Body of pancreas (tissue), 4 donors: ENCODE results near the gene EMILIN2. TPM values are rescaled to one million over a fixed set of nuclear protein-coding genes. Genes with fewer than 3 reads are reported as not detected.
"Not testable (repeated sequence)": the region's sequence is repeated elsewhere in the genome, so short reads cannot be mapped to it uniquely, and the experiment has no call there.

ENCODE experiments used
- ATAC-seq: fragments of 150-250 bp; one replicate; pipeline ENCODE4 v1.9.1; 2016
- DNase-seq, 4 donors: peaks; one replicate each; pipeline ENCODE4 v3.0.0-alpha.2; 2019
- H3K27ac ChIP-seq, 4 donors: fragments of 200-600 bp; sonication (generic); 1 replicate in 3 of 4; 2 replicates in 1 of 4; pipeline versions ENCODE4 v1.5.1 to v1.6.1; 2016 to 2019; ENCODE audit warnings: mild to moderate bottlenecking in 1 of 4, mixed read lengths in 1 of 4, moderate library complexity in 1 of 4
- H3K27me3 ChIP-seq, 2 donors: fragments of 200-600 bp; sonication (generic); one replicate each; pipeline ENCODE4 v1.6.0; 2016; ENCODE audit warnings: mild to moderate bottlenecking in 1 of 2
- H3K36me3 ChIP-seq, 2 donors: fragments of 200-600 bp; sonication (generic); replicated peaks in 1 of 2; 2 replicates each; pipeline ENCODE4 v1.5.1; 2016; ENCODE audit warnings: low read depth in 2 of 2; ENCODE audit not compliant: insufficient read depth in 1 of 2
- H3K4me1 ChIP-seq: fragments of 200-600 bp; sonication (generic); one replicate; pipeline ENCODE4 v1.6.0; 2016
- H3K4me3 ChIP-seq, 2 donors: fragments of 200-600 bp; sonication (generic); 1 replicate in 1 of 2; 2 replicates in 1 of 2; pipeline ENCODE4 v1.5.1; 2016 to 2019
- H3K9me3 ChIP-seq, 3 donors: fragments of 200-600 bp; sonication (generic); 1 replicate in 2 of 3; 2 replicates in 1 of 3; pipeline ENCODE4 v1.5.1; 2016
- POLR2A ChIP-seq, 3 donors: fragments of 450-650 bp; IDR thresholded peaks; one replicate each; pipeline ENCODE4 v1.6.1; 2016; ENCODE audit warnings: antibody characterized with exemption in 3 of 3, mild to moderate bottlenecking in 2 of 3
- WGBS, 2 donors: methylation state at CpG; one replicate each; pipeline ENCODE4 v1.1.5; 2017; 5-methylcytosine and 5-hydroxymethylcytosine counted together
- intact Hi-C: fragments of 100-400 bp; cut with DNase I; formaldehyde crosslinking; loops from one replicate; pipeline ENCODE4 v1.15.1; 2023
- total RNA-seq, 2 donors: library from RNA; depleted of rRNA; stranded (reverse); fragments of >200 nt; gene quantifications; one replicate each; pipeline ENCODE4 v1.1.0, GENCODE V29; 2016
- TF ChIP-seq, protein P1 (sequence below), 7 experiments: fragments of 450-650 bp in 4 of 7; fragments of 200-600 bp in 3 of 7; sonication (generic) in 3 of 7; IDR thresholded peaks; one replicate each; pipeline ENCODE4 v1.5.1; 2016 to 2019; ENCODE audit warnings: antibody characterized with exemption in 7 of 7

The EMILIN2 gene
- total RNA-seq, 2 donors from 2014 or later, result 2.0 to 3.1 TPM

DNA sequence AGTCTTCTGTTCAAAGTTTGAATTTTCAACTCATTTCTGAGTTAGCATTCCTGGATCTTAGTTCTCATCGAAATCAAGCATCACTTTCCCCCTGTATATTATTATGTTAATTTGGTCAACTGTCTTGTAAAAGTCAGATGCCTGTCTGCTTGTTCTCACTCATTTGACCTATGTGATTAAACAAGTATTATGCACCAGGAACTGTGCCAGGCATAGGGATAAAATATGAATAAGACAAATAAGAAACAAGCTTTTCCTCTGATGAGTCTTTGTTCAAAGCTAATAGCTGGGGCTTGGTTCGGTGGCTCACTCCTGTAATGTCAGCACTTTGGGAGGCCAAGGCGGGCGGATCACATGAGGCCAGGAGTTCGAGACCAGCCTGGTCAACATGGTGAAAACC is 19.7 kb upstream of the EMILIN2 start:
- intact Hi-C loops, result no loop called here
- H3K27ac ChIP-seq, result no peak overlapping the region
- H3K27me3 ChIP-seq, result no peaks in the 10 kb centered on the region
- H3K36me3 ChIP-seq, result no peaks in the 10 kb centered on the region
- DNase-seq, result no peak
- 85% methylated on average over 5 of the region's 5 CpGs for WGBS, 2 donors
- no peak for TF ChIP-seq POLR2A (IDR thresholded peaks at IDR 0.05)
- TF ChIP-seq, protein P1, sequence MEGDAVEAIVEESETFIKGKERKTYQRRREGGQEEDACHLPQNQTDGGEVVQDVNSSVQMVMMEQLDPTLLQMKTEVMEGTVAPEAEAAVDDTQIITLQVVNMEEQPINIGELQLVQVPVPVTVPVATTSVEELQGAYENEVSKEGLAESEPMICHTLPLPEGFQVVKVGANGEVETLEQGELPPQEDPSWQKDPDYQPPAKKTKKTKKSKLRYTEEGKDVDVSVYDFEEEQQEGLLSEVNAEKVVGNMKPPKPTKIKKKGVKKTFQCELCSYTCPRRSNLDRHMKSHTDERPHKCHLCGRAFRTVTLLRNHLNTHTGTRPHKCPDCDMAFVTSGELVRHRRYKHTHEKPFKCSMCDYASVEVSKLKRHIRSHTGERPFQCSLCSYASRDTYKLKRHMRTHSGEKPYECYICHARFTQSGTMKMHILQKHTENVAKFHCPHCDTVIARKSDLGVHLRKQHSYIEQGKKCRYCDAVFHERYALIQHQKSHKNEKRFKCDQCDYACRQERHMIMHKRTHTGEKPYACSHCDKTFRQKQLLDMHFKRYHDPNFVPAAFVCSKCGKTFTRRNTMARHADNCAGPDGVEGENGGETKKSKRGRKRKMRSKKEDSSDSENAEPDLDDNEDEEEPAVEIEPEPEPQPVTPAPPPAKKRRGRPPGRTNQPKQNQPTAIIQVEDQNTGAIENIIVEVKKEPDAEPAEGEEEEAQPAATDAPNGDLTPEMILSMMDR (IDR thresholded peaks at IDR 0.05), result no peak
- H3K4me3 ChIP-seq, result no peak overlapping the region
- no peaks in the 10 kb centered on the region for H3K4me1 ChIP-seq
- ATAC-seq, result no peak
- no peaks in the 10 kb centered on the region for H3K9me3 ChIP-seq

- H3K4me1 ChIP-seq, H3K27me3 ChIP-seq, H3K9me3 ChIP-seq, ATAC-seq, intact Hi-C loops, DNase-seq, H3K4me3 ChIP-seq, H3K36me3 ChIP-seq, H3K27ac ChIP-seq: not testable (repeated sequence)
- WGBS, 2 donors, result 79% methylated on average over 3 of the region's 3 CpGs
Measured at GRCh38 chr18:2836118-2836517, 10.7 kb upstream of the EMILIN2 start.

GRCh38 chr18:2837290-2837689 is 9.5 kb upstream of the EMILIN2 start:
- intact Hi-C loops, H3K4me3 ChIP-seq, H3K4me1 ChIP-seq, DNase-seq, H3K27me3 ChIP-seq, H3K27ac ChIP-seq, ATAC-seq, H3K36me3 ChIP-seq, H3K9me3 ChIP-seq: not testable (repeated sequence)

DNA sequence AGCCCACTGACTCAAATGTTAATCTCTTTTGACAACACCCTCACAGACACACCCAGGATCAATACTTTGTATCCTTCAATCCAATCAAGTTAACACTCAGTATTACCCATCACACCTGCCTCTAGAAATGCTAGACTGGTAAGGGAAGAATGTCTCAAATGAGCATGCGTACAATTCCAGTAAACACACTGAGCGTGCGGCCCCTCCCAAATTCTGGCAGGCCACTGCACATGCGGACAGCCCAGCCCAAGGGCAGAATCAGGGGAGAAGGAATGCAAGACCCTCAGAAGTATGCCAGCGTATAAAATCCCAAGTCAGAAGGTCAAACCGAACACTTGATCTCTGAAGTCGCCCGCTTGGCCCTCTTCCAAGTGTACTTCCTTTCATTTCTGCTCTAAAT is 7.6 kb upstream of the EMILIN2 start:
- no peaks in the 10 kb centered on the region for H3K27me3 ChIP-seq
- intact Hi-C loops, result no loop called here
- no peak overlapping the region for H3K27ac ChIP-seq
- H3K4me1 ChIP-seq, result no peaks in the 10 kb centered on the region
- no peaks in the 10 kb centered on the region for H3K9me3 ChIP-seq
- no peaks in the 10 kb centered on the region for H3K36me3 ChIP-seq
- no peak overlapping the region for H3K4me3 ChIP-seq
- ATAC-seq (no peak), DNase-seq (no peak)
- 83 to 85% methylated on average over 8 of the region's 8 CpGs for WGBS, 2 donors
- TF ChIP-seq POLR2A (IDR thresholded peaks at IDR 0.05), result no peak
- TF ChIP-seq, protein P1 (IDR thresholded peaks at IDR 0.05), result no peak

DNA sequence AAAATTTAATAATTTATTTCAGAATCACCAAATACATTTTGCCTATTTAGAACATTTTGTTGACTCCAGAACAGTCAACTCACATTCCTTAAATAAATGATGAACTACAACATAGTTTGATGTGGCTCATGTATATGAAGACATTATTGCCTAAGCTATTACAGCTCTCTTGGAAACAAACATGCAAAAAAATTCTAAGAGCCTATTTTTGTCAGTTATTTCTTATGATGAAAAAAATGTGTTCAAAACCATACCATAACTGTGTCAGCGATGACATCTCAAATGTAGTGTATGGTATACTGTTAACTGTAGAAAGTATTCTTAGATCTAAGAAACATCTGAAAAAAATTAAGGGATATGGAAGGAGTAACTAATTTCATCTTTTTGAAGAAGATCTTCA is 6.3 kb upstream of the EMILIN2 start:
- no peak overlapping the region for H3K27ac ChIP-seq
- no peaks in the 10 kb centered on the region for H3K36me3 ChIP-seq
- WGBS, 2 donors, result 89 to 97% methylated on average over 1 of the region's 1 CpG
- H3K4me1 ChIP-seq, result no peaks in the 10 kb centered on the region
- TF ChIP-seq, protein P1 (IDR thresholded peaks at IDR 0.05), result no peak
- TF ChIP-seq POLR2A (IDR thresholded peaks at IDR 0.05), result no peak
- H3K4me3 ChIP-seq, result no peak overlapping the region
- DNase-seq, result no peak
- ATAC-seq, result no peak
- H3K27me3 ChIP-seq, result no peaks in the 10 kb centered on the region
- no peaks in the 10 kb centered on the region for H3K9me3 ChIP-seq
- intact Hi-C loops, result no loop called here

GRCh38 chr18:2843146-2843545 is 3.7 kb upstream of the EMILIN2 start:
- Histone ChIP-seq H3K36me3 (no peaks in the 10 kb centered on the region), H3K27me3 (no peaks in the 10 kb centered on the region), H3K4me3 (no peak overlapping the region), H3K27ac (no peak overlapping the region), H3K9me3 (no peaks in the 10 kb centered on the region), H3K4me1 (peaks cover 22% of the 10 kb centered on the region)
- 57 to 69% methylated on average over 6 of the region's 6 CpGs for WGBS, 2 donors
- intact Hi-C loops, result no loop called here
- peak in 1 of 3 donors; percentile 10 for TF ChIP-seq POLR2A (IDR thresholded peaks at IDR 0.05)
- TF ChIP-seq, protein P1 (IDR thresholded peaks at IDR 0.05), result no peak
- no peak for ATAC-seq
- peak in 1 of 4 donors; percentile 45 for DNase-seq
